Stimulated activated effector memory CD8-positive, alpha-beta T cell treated with anti-CD3 and anti-CD28 coated beads, Interleukin-12 subunit alpha, Interleukin-12 subunit beta, amount 100 ng/mL, for 72 hours (primary cell): Measurements from ENCODE around the gene ADAM22.
"Not testable (repeated sequence)": the region's sequence is repeated elsewhere in the genome, so short reads cannot be mapped to it uniquely, and the experiment has no call there.

Source experiments
- ATAC-seq: fragments of 150-1000 bp; cut with Tn5 transposase; 2 replicates; pipeline ENCODE4 v1.10.0; 2021
- DNase-seq, 2 donors: peaks; one replicate each; pipeline ENCODE4 v3.0.0; 2021 to 2022; ENCODE audit warnings: low spot score in 2 of 2
- H3K27ac Mint-ChIP-seq: one replicate; pipeline ENCODE4 v1.8.0; 2022; ENCODE audit warnings: mild to moderate bottlenecking, mixed read lengths
- H3K36me3 Mint-ChIP-seq: one replicate; pipeline ENCODE4 v1.8.0; 2022; ENCODE audit warnings: mild to moderate bottlenecking, mixed read lengths
- H3K4me1 Mint-ChIP-seq: one replicate; pipeline ENCODE4 v1.8.0; 2022; ENCODE audit warnings: mixed read lengths
- H3K4me3 Mint-ChIP-seq: one replicate; pipeline ENCODE4 v1.8.0; 2022; ENCODE audit warnings: mild to moderate bottlenecking, mixed read lengths
- H3K9me3 Mint-ChIP-seq: one replicate; pipeline ENCODE4 v1.8.0; 2022; ENCODE audit warnings: mixed read lengths

The ADAM22 gene

GRCh38 chr7:88140947-88141346, 206.9 kb downstream of the ADAM22 start:
- no peak overlapping the region for H3K4me3 Mint-ChIP-seq
- H3K27ac Mint-ChIP-seq = no peak overlapping the region
- no peaks in the 10 kb centered on the region for H3K36me3 Mint-ChIP-seq
- H3K9me3 Mint-ChIP-seq = no peaks in the 10 kb centered on the region
- no peaks in the 10 kb centered on the region for H3K4me1 Mint-ChIP-seq
- no peak for ATAC-seq
- DNase-seq = no peak

GRCh38 chr7:88141479-88141878, 207.4 kb downstream of the ADAM22 start:
- Mint-ChIP-seq H3K4me1 (no peaks in the 10 kb centered on the region), H3K4me3 (no peak overlapping the region), H3K27ac (no peak overlapping the region), H3K9me3 (no peaks in the 10 kb centered on the region), H3K36me3 (no peaks in the 10 kb centered on the region)
- ATAC-seq (no peak), DNase-seq (no peak)

- H3K4me1 Mint-ChIP-seq = no peaks in the 10 kb centered on the region
- DNase-seq (no peak), ATAC-seq (no peak)
- H3K4me3 Mint-ChIP-seq = no peak overlapping the region
- H3K36me3 Mint-ChIP-seq = no peaks in the 10 kb centered on the region
- no peak overlapping the region for H3K27ac Mint-ChIP-seq
- no peaks in the 10 kb centered on the region for H3K9me3 Mint-ChIP-seq
Observed at GRCh38 chr7:88141953-88142352, 207.9 kb downstream of the ADAM22 start.

GRCh38 chr7:88146616-88147015, 212.6 kb downstream of the ADAM22 start:
- Mint-ChIP-seq H3K27ac (no peak overlapping the region), H3K9me3 (no peaks in the 10 kb centered on the region), H3K36me3 (no peaks in the 10 kb centered on the region), H3K4me3 (no peak overlapping the region), H3K4me1 (no peaks in the 10 kb centered on the region)
- ATAC-seq (no peak), DNase-seq (no peak)

GRCh38 chr7:88147341-88147740, 213.3 kb downstream of the ADAM22 start:
- no peak overlapping the region for H3K4me3 Mint-ChIP-seq
- no peaks in the 10 kb centered on the region for H3K36me3 Mint-ChIP-seq
- no peak for ATAC-seq
- DNase-seq = no peak
- H3K27ac Mint-ChIP-seq = no peak overlapping the region
- no peaks in the 10 kb centered on the region for H3K9me3 Mint-ChIP-seq
- no peaks in the 10 kb centered on the region for H3K4me1 Mint-ChIP-seq

- H3K4me3 Mint-ChIP-seq = no peak overlapping the region
- DNase-seq = no peak
- no peak overlapping the region for H3K27ac Mint-ChIP-seq
- no peak for ATAC-seq
- H3K4me1 Mint-ChIP-seq = no peaks in the 10 kb centered on the region
- no peaks in the 10 kb centered on the region for H3K36me3 Mint-ChIP-seq
- no peaks in the 10 kb centered on the region for H3K9me3 Mint-ChIP-seq
Observed at GRCh38 chr7:88147949-88148348, 213.9 kb downstream of the ADAM22 start.

GRCh38 chr7:88150033-88150432, 216.0 kb downstream of the ADAM22 start:
- DNase-seq (no peak), ATAC-seq (no peak)
- Mint-ChIP-seq H3K4me1 (no peaks in the 10 kb centered on the region), H3K4me3 (no peak overlapping the region), H3K36me3 (no peaks in the 10 kb centered on the region), H3K27ac (no peak overlapping the region), H3K9me3 (no peaks in the 10 kb centered on the region)

GRCh38 chr7:88151119-88151790, 217.2 kb downstream of the ADAM22 start:
- no peaks in the 10 kb centered on the region for H3K9me3 Mint-ChIP-seq
- no peak for DNase-seq
- H3K4me1 Mint-ChIP-seq = no peaks in the 10 kb centered on the region
- no peaks in the 10 kb centered on the region for H3K36me3 Mint-ChIP-seq
- ATAC-seq = no peak
- H3K4me3 Mint-ChIP-seq = no peak overlapping the region
- no peak overlapping the region for H3K27ac Mint-ChIP-seq

GRCh38 chr7:88153378-88153777, 219.3 kb downstream of the ADAM22 start:
- DNase-seq (no peak), ATAC-seq (no peak)
- no peak overlapping the region for H3K27ac Mint-ChIP-seq
- H3K4me3 Mint-ChIP-seq = no peak overlapping the region
- peaks cover 16% of the 10 kb centered on the region for H3K9me3 Mint-ChIP-seq
- H3K4me1 Mint-ChIP-seq = no peaks in the 10 kb centered on the region
- H3K36me3 Mint-ChIP-seq = no peaks in the 10 kb centered on the region

- Mint-ChIP-seq H3K9me3 (peaks cover 21% of the 10 kb centered on the region), H3K4me1 (no peaks in the 10 kb centered on the region), H3K27ac (no peak overlapping the region), H3K4me3 (no peak overlapping the region), H3K36me3 (no peaks in the 10 kb centered on the region)
- no peak for ATAC-seq
- DNase-seq = no peak
Observed at GRCh38 chr7:88155756-88156155, 221.7 kb downstream of the ADAM22 start.

- H3K36me3 Mint-ChIP-seq = no peaks in the 10 kb centered on the region
Observed at GRCh38 chr7:88156356-88156755, 222.3 kb downstream of the ADAM22 start.

GRCh38 chr7:88159741-88160140, 225.7 kb downstream of the ADAM22 start:
- H3K27ac Mint-ChIP-seq, ATAC-seq, DNase-seq, H3K4me1 Mint-ChIP-seq, H3K36me3 Mint-ChIP-seq, H3K4me3 Mint-ChIP-seq: not testable (repeated sequence)
- peaks cover 23% of the 10 kb centered on the region for H3K9me3 Mint-ChIP-seq

More at GRCh38 chr7:88156356-88156755, 222.3 kb downstream of the ADAM22 start:
- no peaks in the 10 kb centered on the region for H3K4me1 Mint-ChIP-seq
- no peak overlapping the region for H3K27ac Mint-ChIP-seq
- no peak for ATAC-seq
- peaks cover 21% of the 10 kb centered on the region for H3K9me3 Mint-ChIP-seq
- no peak overlapping the region for H3K4me3 Mint-ChIP-seq
- no peak for DNase-seq

- peaks cover 3% of the 10 kb centered on the region for H3K9me3 Mint-ChIP-seq
- ATAC-seq (no peak), DNase-seq (no peak)
- H3K4me1 Mint-ChIP-seq = no peaks in the 10 kb centered on the region
- no peaks in the 10 kb centered on the region for H3K36me3 Mint-ChIP-seq
- H3K27ac Mint-ChIP-seq = no peak overlapping the region
- H3K4me3 Mint-ChIP-seq = no peak overlapping the region
Observed at GRCh38 chr7:88165697-88166096, 231.6 kb downstream of the ADAM22 start.

GRCh38 chr7:88167223-88167622, 233.2 kb downstream of the ADAM22 start:
- Mint-ChIP-seq H3K36me3 (no peaks in the 10 kb centered on the region), H3K4me1 (no peaks in the 10 kb centered on the region), H3K9me3 (no peaks in the 10 kb centered on the region), H3K27ac (no peak overlapping the region), H3K4me3 (no peak overlapping the region)
- ATAC-seq (no peak), DNase-seq (no peak)

GRCh38 chr7:88167721-88168120, 233.7 kb downstream of the ADAM22 start:
- DNase-seq (no peak), ATAC-seq (no peak)
- H3K9me3 Mint-ChIP-seq = no peaks in the 10 kb centered on the region
- no peaks in the 10 kb centered on the region for H3K36me3 Mint-ChIP-seq
- no peaks in the 10 kb centered on the region for H3K4me1 Mint-ChIP-seq
- H3K27ac Mint-ChIP-seq = no peak overlapping the region
- H3K4me3 Mint-ChIP-seq = no peak overlapping the region

GRCh38 chr7:88169717-88170320, 235.8 kb downstream of the ADAM22 start:
- Mint-ChIP-seq H3K9me3 (no peaks in the 10 kb centered on the region), H3K36me3 (no peaks in the 10 kb centered on the region)
- no peak for DNase-seq

More at GRCh38 chr7:88169717-88170320, 235.8 kb downstream of the ADAM22 start:
- no peak overlapping the region for H3K4me3 Mint-ChIP-seq
- H3K4me1 Mint-ChIP-seq = no peaks in the 10 kb centered on the region
- ATAC-seq = no peak
- no peak overlapping the region for H3K27ac Mint-ChIP-seq
